HG02973 (cell line): Measurements from ENCODE around the gene UBIAD1.
"Not testable (repeated sequence)": the region's sequence is repeated elsewhere in the genome, so short reads cannot be mapped to it uniquely, and the experiment has no call there.

ENCODE experiments used
- ATAC-seq: cut with Tn5 transposase; IDR thresholded peaks from one replicate; pipeline ENCODE4 v1.9.1; 2021; ENCODE audit warnings: moderate library complexity; ENCODE audit not compliant: unreplicated experiment

UBIAD1 gene

DNA sequence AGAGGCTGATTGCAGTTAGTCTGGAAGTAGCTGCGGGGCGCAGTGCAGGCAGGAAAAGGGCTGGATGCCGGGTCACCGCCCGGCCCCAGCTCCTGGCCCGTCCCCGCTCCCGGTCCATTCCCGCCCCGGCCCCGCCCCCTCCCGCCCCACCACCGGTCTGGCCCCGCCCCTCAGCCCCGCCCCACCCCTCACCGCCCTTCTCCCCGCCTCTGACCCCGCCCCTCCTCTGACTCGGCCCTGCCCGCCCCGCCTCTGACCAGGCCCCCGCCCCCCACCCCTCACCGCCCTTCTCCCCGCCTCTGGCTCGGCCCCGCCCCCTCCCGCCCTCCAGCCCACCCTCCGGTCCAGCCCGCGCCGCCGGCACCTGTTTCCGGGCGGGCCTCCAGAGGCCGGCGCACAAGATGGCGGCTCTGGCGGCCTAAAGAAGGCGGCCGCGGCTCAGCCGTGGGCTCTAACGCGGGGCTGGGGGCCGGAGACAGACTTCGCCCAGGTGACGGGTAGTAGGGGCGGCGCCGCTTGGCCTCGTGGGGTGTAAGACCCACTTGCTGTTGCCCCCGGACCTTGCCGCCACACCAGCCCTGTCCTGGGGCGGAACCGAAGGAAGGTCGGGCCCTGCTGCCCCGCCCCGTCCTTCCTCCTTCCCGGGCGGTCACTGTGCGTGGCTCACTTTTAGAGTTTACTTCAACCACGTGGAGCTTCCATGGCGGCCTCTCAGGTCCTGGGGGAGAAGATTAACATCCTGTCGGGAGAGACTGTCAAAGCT, at the start of gene UBIAD1:
Gene UBIAD1, plus strand, starts transcription at position 367 of the 763 bp plus-strand sequence. Its CDS starts 334 bp downstream, at position 701.
- ATAC-seq, result peak; percentile 88

DNA sequence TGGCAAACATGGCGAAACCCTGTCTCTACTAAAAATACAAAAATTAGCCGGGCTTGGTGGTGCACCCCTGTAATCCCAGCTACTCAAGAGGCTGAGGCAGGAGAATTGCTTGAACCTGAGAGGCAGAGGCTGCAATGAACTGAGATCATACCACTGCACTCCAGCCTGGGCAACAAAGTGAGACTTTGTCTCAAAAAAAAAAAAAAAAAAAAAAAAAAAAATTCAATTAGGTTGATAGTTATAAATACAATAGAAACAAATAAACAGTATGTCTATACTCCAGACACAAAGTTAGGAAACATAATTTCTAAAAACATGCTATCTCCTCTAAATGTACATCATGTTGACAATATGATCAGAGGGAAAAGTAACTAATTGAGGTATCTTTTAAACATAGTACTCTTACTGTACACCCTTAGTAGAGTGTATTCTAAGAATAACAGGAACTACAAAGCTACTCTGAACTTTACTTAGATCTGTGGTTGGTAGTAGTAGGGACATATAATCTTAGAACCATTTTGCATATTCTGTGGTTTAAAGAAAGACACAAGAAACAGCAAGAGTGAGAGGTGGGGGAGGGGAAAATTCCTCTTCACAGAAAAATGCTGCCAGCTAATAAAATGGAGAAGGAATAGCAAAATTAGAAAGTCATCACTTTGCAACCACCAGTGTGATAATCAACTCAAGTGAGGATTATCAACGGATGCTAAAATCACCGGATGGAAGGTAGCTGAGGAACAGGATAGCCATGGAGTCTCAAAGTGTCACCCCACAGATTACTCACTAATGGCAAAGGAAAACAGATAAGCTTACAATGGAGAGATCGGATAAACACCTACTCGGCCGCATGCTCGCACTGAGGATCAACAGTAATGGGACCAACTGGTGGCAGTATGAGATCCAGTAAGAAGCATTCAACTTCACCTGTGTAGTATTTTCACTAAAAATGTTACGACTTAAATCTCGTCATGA, 45.6 kb upstream of the UBIAD1 start:
- peak; percentile 63 for ATAC-seq

GRCh38 chr1:11229203-11229602, 43.8 kb upstream of the UBIAD1 start:
- ATAC-seq, result no peak

DNA sequence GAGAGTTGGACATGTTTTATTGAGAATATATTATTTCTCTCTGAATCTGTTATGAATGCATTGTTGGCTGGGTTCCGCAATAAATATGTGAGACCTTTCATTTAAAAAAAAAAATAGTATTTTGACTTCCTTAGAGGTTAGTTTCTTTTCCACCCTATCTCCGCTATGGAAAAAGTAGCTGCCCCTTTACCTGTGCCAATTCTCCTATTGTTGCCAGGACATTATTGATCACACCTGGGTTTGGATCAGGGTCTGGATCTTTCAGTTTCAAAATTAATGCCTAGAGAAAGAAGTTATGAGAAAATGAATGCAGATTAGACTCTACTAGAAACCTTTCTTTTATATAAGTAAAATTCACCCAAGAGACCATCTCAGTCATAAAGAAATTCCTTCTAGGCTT, 39.8 kb upstream of the UBIAD1 start:
- ATAC-seq, result no peak

DNA sequence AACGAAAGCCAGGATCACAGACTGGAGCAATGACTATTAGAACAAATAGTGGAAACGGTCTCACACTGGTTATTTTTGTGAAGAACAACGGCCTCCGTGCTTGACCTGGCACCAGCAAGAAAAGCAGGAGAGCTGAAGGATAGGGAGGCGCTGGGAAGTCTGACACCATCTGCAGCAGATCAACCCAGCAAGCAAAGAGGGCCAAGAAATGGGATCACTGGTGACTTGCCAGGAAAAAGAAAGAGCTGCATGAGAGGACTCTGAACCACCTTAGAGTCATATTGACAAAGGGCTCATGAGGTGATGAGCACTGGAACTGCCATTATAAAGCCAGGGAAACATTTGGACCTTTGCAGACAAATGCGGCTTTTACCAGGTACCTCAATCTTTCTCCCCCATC, 35.6 kb upstream of the UBIAD1 start:
- ATAC-seq, result no peak

- no peak for ATAC-seq
Measured at GRCh38 chr1:11238311-11238710, 34.7 kb upstream of the UBIAD1 start.

DNA sequence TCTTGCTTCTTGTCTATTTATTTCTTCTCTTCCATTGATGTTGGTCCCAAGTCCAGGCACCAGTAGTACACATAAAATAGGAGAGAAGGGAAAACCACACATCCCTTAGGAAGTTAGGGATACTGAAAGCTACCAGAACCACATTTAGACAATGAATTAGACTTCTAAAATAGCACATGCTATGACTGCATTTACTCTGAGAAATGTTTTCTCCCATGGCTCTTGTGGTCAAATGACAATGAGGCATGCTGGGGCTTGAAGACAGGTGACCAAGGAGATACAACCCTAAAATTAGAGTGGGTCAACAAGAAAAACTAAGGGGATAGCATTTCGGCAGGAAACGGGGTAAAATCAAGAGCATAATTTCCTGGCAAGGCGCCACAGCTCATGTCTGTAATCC, 27.8 kb upstream of the UBIAD1 start:
- no peak for ATAC-seq

GRCh38 chr1:11245904-11246719, 26.9 kb upstream of the UBIAD1 start:
- ATAC-seq, result no peak

DNA sequence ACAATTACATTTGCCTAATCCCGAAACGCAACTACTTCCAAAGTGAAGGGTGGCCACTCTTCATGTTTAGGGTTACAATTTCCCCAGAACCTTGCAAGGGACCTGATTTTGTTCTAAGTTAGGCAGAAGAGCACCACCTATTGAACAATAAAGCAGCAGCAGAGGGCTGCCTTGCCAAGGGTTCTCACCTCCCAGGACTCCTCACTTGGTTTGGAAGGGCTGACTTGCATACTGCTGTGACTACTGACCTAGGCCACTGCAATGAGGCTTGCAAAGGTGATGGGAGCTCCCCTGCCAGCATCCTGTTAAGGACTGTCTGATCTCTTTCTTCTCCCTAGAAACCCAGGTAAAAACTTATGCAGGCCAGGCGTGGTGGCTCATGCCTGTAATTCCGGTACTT, 24.8 kb upstream of the UBIAD1 start:
- no peak for ATAC-seq

- no peak for ATAC-seq
Measured at GRCh38 chr1:11252538-11252937, 20.5 kb upstream of the UBIAD1 start.

DNA sequence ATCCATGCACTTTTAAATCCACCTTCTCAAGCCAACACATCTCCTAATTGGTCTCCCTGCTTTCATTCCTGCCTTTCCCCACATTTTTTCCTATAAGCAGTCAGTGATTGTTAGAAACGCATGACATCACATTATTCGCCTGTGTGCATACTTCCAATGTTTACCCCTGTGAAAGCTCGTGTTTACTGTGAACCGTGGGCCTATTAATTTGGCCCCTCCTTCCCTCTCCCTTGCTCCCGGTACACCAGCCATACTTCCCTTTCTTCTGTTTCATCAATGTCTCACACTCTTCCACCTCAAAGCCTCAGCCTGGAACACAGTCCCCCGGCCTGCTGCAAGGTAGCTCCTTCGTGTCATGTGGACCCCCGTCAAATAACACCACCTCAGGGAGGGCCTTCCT, 19.8 kb upstream of the UBIAD1 start:
- no peak for ATAC-seq

GRCh38 chr1:11256299-11256698, 16.7 kb upstream of the UBIAD1 start:
- ATAC-seq, result no peak

DNA sequence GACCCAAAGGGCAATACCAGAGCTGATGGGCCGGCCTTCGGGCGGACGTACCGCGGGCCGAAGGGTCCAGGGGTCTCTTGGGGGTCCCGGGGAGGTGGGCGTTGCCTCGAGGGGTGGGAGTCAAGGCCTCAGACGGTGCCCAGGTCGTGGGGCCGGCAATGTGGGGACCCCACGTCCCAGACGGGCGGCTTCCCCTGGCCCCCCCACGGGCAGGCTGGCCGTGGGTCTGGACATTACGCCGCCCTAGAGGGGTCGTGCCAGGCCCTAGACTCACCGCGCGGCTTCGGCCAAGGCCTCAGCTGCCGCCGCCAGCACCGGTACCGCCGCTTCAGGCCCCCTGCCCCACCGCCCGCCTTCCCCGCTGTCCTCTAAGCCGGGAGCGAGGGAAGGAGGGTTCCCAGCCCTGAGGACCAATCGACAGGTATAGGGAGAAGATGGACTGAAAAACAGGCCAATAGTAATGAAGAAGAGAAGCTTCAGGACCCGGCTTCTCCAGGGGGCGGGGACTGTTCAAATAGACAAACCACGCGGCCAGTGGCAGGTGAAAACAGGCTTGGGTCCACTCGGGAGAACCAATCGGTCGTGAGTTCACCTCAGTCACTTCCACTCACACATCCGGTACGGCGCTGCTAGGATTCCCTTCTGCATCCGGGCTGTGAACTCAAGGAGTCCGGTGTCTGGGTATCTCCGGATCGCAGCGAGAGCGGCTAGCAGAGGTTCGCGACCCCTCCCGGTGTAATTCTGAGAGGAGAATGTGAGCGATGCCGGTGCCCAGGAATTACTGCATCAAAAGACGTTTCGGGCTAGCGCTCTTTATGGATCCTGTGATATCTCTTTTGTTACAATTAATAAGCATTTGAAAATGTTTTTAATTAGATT, 10.6 kb upstream of the UBIAD1 start, which contains the start of gene MTOR:
Gene MTOR, minus strand, starts transcription at position 381 of the 879 bp plus-strand sequence. CDS start 3,142 bp downstream, outside the sequence.
- peak; percentile 96 for ATAC-seq

DNA sequence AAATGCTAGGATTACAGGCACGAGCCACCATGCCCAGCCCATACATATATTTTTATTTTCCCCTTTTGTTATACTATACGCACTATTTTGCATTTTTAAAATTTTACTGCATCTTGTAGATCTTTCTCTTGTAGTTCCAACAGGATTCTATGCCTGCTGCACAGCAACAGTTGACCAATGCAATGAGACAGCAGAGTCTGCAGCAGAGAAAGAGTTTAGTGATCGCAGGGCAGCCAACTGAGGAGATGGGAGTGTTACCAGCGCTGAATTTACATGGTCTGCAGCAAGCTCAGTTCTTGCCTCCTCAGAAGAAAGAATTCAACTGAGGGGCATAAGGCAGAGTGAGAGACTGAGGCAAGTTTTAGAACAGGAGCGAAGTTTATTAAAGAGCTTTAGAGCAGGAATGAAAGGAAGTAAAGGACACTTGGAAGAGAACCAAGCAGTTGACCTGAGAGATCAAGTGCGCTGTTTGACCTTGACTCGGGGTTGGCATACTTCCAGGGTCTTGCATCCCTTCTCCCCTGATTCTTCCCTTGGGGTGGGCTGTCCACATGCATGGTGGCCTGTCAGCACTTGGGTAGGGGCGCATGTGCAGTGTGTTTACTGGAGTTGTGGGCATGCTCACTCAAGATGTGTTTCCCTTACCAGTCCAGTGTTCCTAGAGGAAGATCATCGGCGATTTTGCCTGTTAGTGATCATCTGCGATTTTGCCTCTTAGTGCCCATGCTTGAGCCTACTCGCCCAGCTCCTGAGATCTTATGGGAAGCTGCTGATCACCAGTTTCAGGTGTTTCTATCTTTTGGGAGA, 6.5 kb upstream of the UBIAD1 start:
- ATAC-seq, result no peak

GRCh38 chr1:11267350-11268337, 5.4 kb upstream of the UBIAD1 start:
- not testable (repeated sequence) for ATAC-seq

GRCh38 chr1:11272544-11272831, 510 bp upstream of the UBIAD1 start:
- ATAC-seq, result no peak

DNA sequence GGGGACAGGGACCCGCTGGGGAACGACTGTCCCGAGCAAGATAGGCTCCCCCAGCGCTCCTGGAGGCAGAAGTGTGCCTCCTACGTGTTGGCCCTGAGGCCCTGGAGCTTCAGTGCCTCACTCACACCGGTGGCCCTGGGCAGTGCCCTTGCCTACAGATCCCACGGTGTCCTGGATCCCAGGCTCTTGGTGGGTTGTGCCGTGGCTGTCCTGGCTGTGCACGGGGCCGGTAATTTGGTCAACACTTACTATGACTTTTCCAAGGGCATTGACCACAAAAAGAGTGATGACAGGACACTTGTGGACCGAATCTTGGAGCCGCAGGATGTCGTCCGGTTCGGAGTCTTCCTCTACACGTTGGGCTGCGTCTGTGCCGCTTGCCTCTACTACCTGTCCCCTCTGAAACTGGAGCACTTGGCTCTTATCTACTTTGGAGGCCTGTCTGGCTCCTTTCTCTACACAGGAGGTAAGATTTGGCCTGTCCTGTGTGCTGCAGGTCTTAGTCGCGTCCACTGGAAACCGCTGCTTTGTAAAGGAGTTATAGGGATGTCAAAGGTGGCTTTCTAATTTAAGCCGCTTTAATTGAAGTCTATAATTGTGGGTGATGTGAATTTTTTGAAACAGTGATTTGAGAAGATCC, 717 bp downstream of the UBIAD1 start:
- peak; percentile 25 for ATAC-seq

DNA sequence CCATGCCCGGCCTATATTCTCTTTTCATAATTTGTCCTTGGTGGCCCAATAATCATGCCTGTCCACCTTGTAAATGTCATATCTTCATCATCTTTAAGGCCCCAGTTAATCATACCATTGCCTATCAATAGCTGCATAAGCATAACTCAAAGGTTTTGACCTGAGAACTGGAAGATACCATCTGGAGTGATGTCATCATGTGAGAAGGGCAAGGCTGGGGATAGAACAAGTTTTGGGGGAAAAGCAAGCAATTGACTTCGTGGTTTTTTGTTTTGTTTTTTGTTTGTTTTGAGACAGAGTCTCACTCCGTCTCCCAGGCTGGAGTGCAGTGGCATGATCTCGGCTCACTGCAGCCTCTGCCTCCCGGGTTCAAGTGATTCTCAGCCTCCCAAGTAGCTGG, 6.2 kb downstream of the UBIAD1 start:
- ATAC-seq, result no peak
